ENCODE measurements around the gene PET100.

Gene PET100

GRCh38 chr19:7662657-7663056 is 33.1 kb downstream of the PET100 start:
- H3K4me1 ChIP-seq (ENCODE audit: control insufficient read depth in 1 of 2, insufficient read depth in 2 of 2, low read length in 2 of 2) = no peaks in the 10 kb centered on the region
- no peaks in the 10 kb centered on the region for H3K36me3 ChIP-seq (ENCODE audit: control insufficient read depth in 1 of 2, insufficient read depth in 2 of 2, low read length in 2 of 2)
- no peak overlapping the region for H3K4me3 ChIP-seq (ENCODE audit: low read depth in 1 of 2, low read length in 2 of 2)
- H3K27ac ChIP-seq (ENCODE audit: low read length) = no peak overlapping the region
- H3K27me3 ChIP-seq (ENCODE audit: low read depth, low read length) = no peaks in the 10 kb centered on the region
- H3K9me3 ChIP-seq (ENCODE audit: control insufficient read depth in 1 of 2, low read length in 2 of 2) = no peaks in the 10 kb centered on the region

GRCh38 chr19:7663706-7664105 is 34.1 kb downstream of the PET100 start:
- no peaks in the 10 kb centered on the region for H3K4me1 ChIP-seq (ENCODE audit: control insufficient read depth in 1 of 2, insufficient read depth in 2 of 2, low read length in 2 of 2)
- H3K4me3 ChIP-seq (ENCODE audit: low read depth in 1 of 2, low read length in 2 of 2) = no peak overlapping the region
- H3K27me3 ChIP-seq (ENCODE audit: low read depth, low read length) = no peaks in the 10 kb centered on the region
- no peaks in the 10 kb centered on the region for H3K36me3 ChIP-seq (ENCODE audit: control insufficient read depth in 1 of 2, insufficient read depth in 2 of 2, low read length in 2 of 2)
- no peaks in the 10 kb centered on the region for H3K9me3 ChIP-seq (ENCODE audit: control insufficient read depth in 1 of 2, low read length in 2 of 2)
- H3K27ac ChIP-seq (ENCODE audit: low read length) = no peak overlapping the region

- no peaks in the 10 kb centered on the region for H3K27me3 ChIP-seq (ENCODE audit: low read depth, low read length)
- H3K4me3 ChIP-seq (ENCODE audit: low read depth in 1 of 2, low read length in 2 of 2) = no peak overlapping the region
- H3K27ac ChIP-seq (ENCODE audit: low read length) = no peak overlapping the region
- H3K36me3 ChIP-seq (ENCODE audit: control insufficient read depth in 1 of 2, insufficient read depth in 2 of 2, low read length in 2 of 2) = no peaks in the 10 kb centered on the region
- H3K9me3 ChIP-seq (ENCODE audit: control insufficient read depth in 1 of 2, low read length in 2 of 2) = no peaks in the 10 kb centered on the region
- no peaks in the 10 kb centered on the region for H3K4me1 ChIP-seq (ENCODE audit: control insufficient read depth in 1 of 2, insufficient read depth in 2 of 2, low read length in 2 of 2)
Measured at GRCh38 chr19:7665076-7665475, 35.5 kb downstream of the PET100 start.

GRCh38 chr19:7668842-7669241 is 39.2 kb downstream of the PET100 start, which contains the start of gene RETN:
Gene RETN (plus strand): TSS chr19:7669049. CDS start chr19:7669327, 278 bp downstream.
- H3K4me3 ChIP-seq (ENCODE audit: low read depth in 1 of 2, low read length in 2 of 2) = no peak within 1 kb of the TSS
- H3K36me3 ChIP-seq (ENCODE audit: control insufficient read depth in 1 of 2, insufficient read depth in 2 of 2, low read length in 2 of 2) = no peaks in the 10 kb centered on the region
- no peaks in the 10 kb centered on the region for H3K4me1 ChIP-seq (ENCODE audit: control insufficient read depth in 1 of 2, insufficient read depth in 2 of 2, low read length in 2 of 2)
- H3K9me3 ChIP-seq (ENCODE audit: control insufficient read depth in 1 of 2, low read length in 2 of 2) = no peaks in the 10 kb centered on the region
- no peaks in the 10 kb centered on the region for H3K27me3 ChIP-seq (ENCODE audit: low read depth, low read length)
- H3K27ac ChIP-seq (ENCODE audit: low read length) = no peak within 1 kb of the TSS

- H3K27me3 ChIP-seq (ENCODE audit: low read depth, low read length) = no peaks in the 10 kb centered on the region
Measured at GRCh38 chr19:7669641-7670040, 40.0 kb downstream of the PET100 start.

GRCh38 chr19:7670150-7670783 is 40.7 kb downstream of the PET100 start:
- no peak overlapping the region for H3K4me3 ChIP-seq (ENCODE audit: low read depth in 1 of 2, low read length in 2 of 2)
- no peaks in the 10 kb centered on the region for H3K9me3 ChIP-seq (ENCODE audit: control insufficient read depth in 1 of 2, low read length in 2 of 2)
- no peak overlapping the region for H3K27ac ChIP-seq (ENCODE audit: low read length)
- H3K4me1 ChIP-seq (ENCODE audit: control insufficient read depth in 1 of 2, insufficient read depth in 2 of 2, low read length in 2 of 2) = no peaks in the 10 kb centered on the region
- H3K27me3 ChIP-seq (ENCODE audit: low read depth, low read length) = no peaks in the 10 kb centered on the region
- H3K36me3 ChIP-seq (ENCODE audit: control insufficient read depth in 1 of 2, insufficient read depth in 2 of 2, low read length in 2 of 2) = no peaks in the 10 kb centered on the region

More at GRCh38 chr19:7669641-7670040, 40.0 kb downstream of the PET100 start:
- H3K27ac ChIP-seq (ENCODE audit: low read length) = no peak overlapping the region
- H3K36me3 ChIP-seq (ENCODE audit: control insufficient read depth in 1 of 2, insufficient read depth in 2 of 2, low read length in 2 of 2) = no peaks in the 10 kb centered on the region
- H3K4me3 ChIP-seq (ENCODE audit: low read depth in 1 of 2, low read length in 2 of 2) = no peak overlapping the region
- H3K9me3 ChIP-seq (ENCODE audit: control insufficient read depth in 1 of 2, low read length in 2 of 2) = no peaks in the 10 kb centered on the region
- H3K4me1 ChIP-seq (ENCODE audit: control insufficient read depth in 1 of 2, insufficient read depth in 2 of 2, low read length in 2 of 2) = no peaks in the 10 kb centered on the region

GRCh38 chr19:7670790-7671189 is 41.2 kb downstream of the PET100 start:
- H3K27ac ChIP-seq (ENCODE audit: low read length) = no peak overlapping the region
- H3K4me3 ChIP-seq (ENCODE audit: low read depth in 1 of 2, low read length in 2 of 2) = no peak overlapping the region
- H3K9me3 ChIP-seq (ENCODE audit: control insufficient read depth in 1 of 2, low read length in 2 of 2) = no peaks in the 10 kb centered on the region
- H3K36me3 ChIP-seq (ENCODE audit: control insufficient read depth in 1 of 2, insufficient read depth in 2 of 2, low read length in 2 of 2) = no peaks in the 10 kb centered on the region
- no peaks in the 10 kb centered on the region for H3K4me1 ChIP-seq (ENCODE audit: control insufficient read depth in 1 of 2, insufficient read depth in 2 of 2, low read length in 2 of 2)
- no peaks in the 10 kb centered on the region for H3K27me3 ChIP-seq (ENCODE audit: low read depth, low read length)

GRCh38 chr19:7672522-7672921 is 42.9 kb downstream of the PET100 start:
- Histone ChIP-seq H3K36me3 (ENCODE audit: control insufficient read depth in 1 of 2, insufficient read depth in 2 of 2, low read length in 2 of 2) (no peaks in the 10 kb centered on the region), H3K27ac (ENCODE audit: low read length) (no peak overlapping the region), H3K4me1 (ENCODE audit: control insufficient read depth in 1 of 2, insufficient read depth in 2 of 2, low read length in 2 of 2) (no peaks in the 10 kb centered on the region), H3K4me3 (ENCODE audit: low read depth in 1 of 2, low read length in 2 of 2) (no peak overlapping the region), H3K9me3 (ENCODE audit: control insufficient read depth in 1 of 2, low read length in 2 of 2) (no peaks in the 10 kb centered on the region), H3K27me3 (ENCODE audit: low read depth, low read length) (peaks cover 3% of the 10 kb centered on the region)

GRCh38 chr19:7674010-7675005 is 44.7 kb downstream of the PET100 start:
- H3K4me3 ChIP-seq (ENCODE audit: low read depth in 1 of 2, low read length in 2 of 2) = no peak overlapping the region
- no peaks in the 10 kb centered on the region for H3K36me3 ChIP-seq (ENCODE audit: control insufficient read depth in 1 of 2, insufficient read depth in 2 of 2, low read length in 2 of 2)
- no peaks in the 10 kb centered on the region for H3K9me3 ChIP-seq (ENCODE audit: control insufficient read depth in 1 of 2, low read length in 2 of 2)
- H3K4me1 ChIP-seq (ENCODE audit: control insufficient read depth in 1 of 2, insufficient read depth in 2 of 2, low read length in 2 of 2) = no peaks in the 10 kb centered on the region
- H3K27me3 ChIP-seq (ENCODE audit: low read depth, low read length) = peaks cover 4% of the 10 kb centered on the region
- no peak overlapping the region for H3K27ac ChIP-seq (ENCODE audit: low read length)

- H3K4me3 ChIP-seq (ENCODE audit: low read depth in 1 of 2, low read length in 2 of 2) = no peak overlapping the region
- H3K4me1 ChIP-seq (ENCODE audit: control insufficient read depth in 1 of 2, insufficient read depth in 2 of 2, low read length in 2 of 2) = peaks cover 0 to 6% of the 10 kb centered on the region in 2 donors
- H3K27ac ChIP-seq (ENCODE audit: low read length) = no peak overlapping the region
- H3K36me3 ChIP-seq (ENCODE audit: control insufficient read depth in 1 of 2, insufficient read depth in 2 of 2, low read length in 2 of 2) = no peaks in the 10 kb centered on the region
- peaks cover 4% of the 10 kb centered on the region for H3K27me3 ChIP-seq (ENCODE audit: low read depth, low read length)
- H3K9me3 ChIP-seq (ENCODE audit: control insufficient read depth in 1 of 2, low read length in 2 of 2) = no peaks in the 10 kb centered on the region
Measured at GRCh38 chr19:7676376-7676775, 46.8 kb downstream of the PET100 start.

- Histone ChIP-seq H3K4me3 (ENCODE audit: low read depth in 1 of 2, low read length in 2 of 2) (no peak within 1 kb of the TSS), H3K4me1 (ENCODE audit: control insufficient read depth in 1 of 2, insufficient read depth in 2 of 2, low read length in 2 of 2) (peaks cover 0 to 11% of the 10 kb centered on the region in 2 donors), H3K27ac (ENCODE audit: low read length) (no peak within 1 kb of the TSS), H3K9me3 (ENCODE audit: control insufficient read depth in 1 of 2, low read length in 2 of 2) (no peaks in the 10 kb centered on the region), H3K27me3 (ENCODE audit: low read depth, low read length) (peaks cover 4% of the 10 kb centered on the region), H3K36me3 (ENCODE audit: control insufficient read depth in 1 of 2, insufficient read depth in 2 of 2, low read length in 2 of 2) (no peaks in the 10 kb centered on the region)
Measured at GRCh38 chr19:7676854-7677253, 47.3 kb downstream of the PET100 start, which contains the start of gene MCEMP1. Gene MCEMP1 (plus strand): TSS chr19:7677090. CDS start chr19:7677121, 31 bp downstream.
